K562 (cell line): Measurements from ENCODE around the gene DOCK6. TPM values are rescaled to one million over a fixed set of nuclear protein-coding genes. Genes with fewer than 3 reads are reported as not detected.

Experiments used
- E2F1 ChIP-seq: sonication (generic); formaldehyde crosslinking; IDR thresholded peaks from 2 replicates; pipeline ENCODE4 v1.8.1; 2023; ENCODE audit warnings: mild to moderate bottlenecking, missing genetic modification reagents, moderate library complexity
- E2F4 ChIP-seq: sonication (generic); formaldehyde crosslinking; IDR thresholded peaks from 2 replicates; pipeline ENCODE4 v1.8.0; 2022; ENCODE audit warnings: mild to moderate bottlenecking, low read depth, missing genetic modification reagents
- PTBP1 ChIP-seq: fragments of 200-400 bp; formaldehyde crosslinking; IDR thresholded peaks from 2 replicates; pipeline ENCODE4 v1.6.1; 2017; ENCODE audit warnings: low read depth, low read length
- RREB1 ChIP-seq: fragments of 250-450 bp; sonication (Bioruptor Pico); IDR thresholded peaks from 2 replicates; pipeline ENCODE4 v1.4.0; 2020
- TAF1 ChIP-seq: IDR thresholded peaks from 2 replicates; pipeline ENCODE4 v1.6.1; 2011; ENCODE audit warnings: mild to moderate bottlenecking, low read length, moderate library complexity; ENCODE audit not compliant: insufficient read depth, control insufficient read depth, severe bottlenecking; ENCODE audit errors: extremely low read depth
- ZBTB40 ChIP-seq, 2 experiments: fragments of 450-650 bp in 1 of 2; sonication (generic) in 1 of 2; formaldehyde crosslinking in 1 of 2; IDR thresholded peaks; 2 replicates each; pipeline versions ENCODE4 v1.7.1 to v1.9.0; 2016 to 2022; ENCODE audit warnings: inconsistent platforms in 1 of 2, mild to moderate bottlenecking in 1 of 2, missing genetic modification reagents in 1 of 2
- polyA plus RNA-seq, 8 experiments: library from polyadenylated mRNA; depleted of rRNA in 4 of 8; stranded (reverse) in 5 of 8; unstranded in 3 of 8; fragments of >200 nt; fragmentation: Nextera tagmentation in 2 of 8; fragmentation: Illumina TruSeq in 1 of 8; extraction: Ambion mirVana in 2 of 8; extraction: Trizol in 1 of 8; gene quantifications; 2 replicates each; pipeline versions ENCODE4 v1.2.1 to v1.2.3, GENCODE V29; 2011 to 2014; ENCODE audit warnings: inconsistent platforms in 1 of 8, missing spikeins in 1 of 8
- total RNA-seq, 7 experiments: library from RNA; depleted of rRNA in 6 of 7; stranded (reverse); fragments of >200 nt in 6 of 7; fragmentation: Illumina TruSeq in 2 of 7; extraction: Trizol in 2 of 7; gene quantifications; 2 replicates each; pipeline versions ENCODE4 v1.2.1 to v1.2.3, GENCODE V29; 2011 to 2021; ENCODE audit warnings: low replicate concordance in 1 of 7

The DOCK6 gene
- total and polyA plus RNA-seq, 9 of the 15 experiments (the other 6 are each of a cell fraction or from before 2014, with no cell fraction given), result 0.35 to 19.3 (median 3.8) TPM

- TF ChIP-seq ZBTB40 (IDR thresholded peaks at IDR 0.05) (peak; percentile 39), ZBTB40 (CRISPR knock-in tag; IDR thresholded peaks at IDR 0.05) (no peak), PTBP1 (0 out of 2 replicates have a peak, but pooled peaks have one; percentile 48), TAF1 (peak; percentile 98), RREB1 (CRISPR knock-in tag) (peak; percentile 45; the same call in 1 of the 2 replicates), E2F1 (CRISPR knock-in tag) (peak; percentile 92), E2F4 (peak; percentile 99)
Observed at GRCh38 chr19:11155373-11156120, 106.8 kb downstream of the DOCK6 start, which contains the start of gene SPC24 (continued).
